ENCODE data around the gene FKBP2. TPM values are rescaled to one million over a fixed set of nuclear protein-coding genes. Genes with fewer than 3 reads are reported as not detected.

Gene FKBP2
- total and polyA plus RNA-seq, 3 experiments from 2014 or later: 27.9 to 124 (median 28.4) TPM

DNA sequence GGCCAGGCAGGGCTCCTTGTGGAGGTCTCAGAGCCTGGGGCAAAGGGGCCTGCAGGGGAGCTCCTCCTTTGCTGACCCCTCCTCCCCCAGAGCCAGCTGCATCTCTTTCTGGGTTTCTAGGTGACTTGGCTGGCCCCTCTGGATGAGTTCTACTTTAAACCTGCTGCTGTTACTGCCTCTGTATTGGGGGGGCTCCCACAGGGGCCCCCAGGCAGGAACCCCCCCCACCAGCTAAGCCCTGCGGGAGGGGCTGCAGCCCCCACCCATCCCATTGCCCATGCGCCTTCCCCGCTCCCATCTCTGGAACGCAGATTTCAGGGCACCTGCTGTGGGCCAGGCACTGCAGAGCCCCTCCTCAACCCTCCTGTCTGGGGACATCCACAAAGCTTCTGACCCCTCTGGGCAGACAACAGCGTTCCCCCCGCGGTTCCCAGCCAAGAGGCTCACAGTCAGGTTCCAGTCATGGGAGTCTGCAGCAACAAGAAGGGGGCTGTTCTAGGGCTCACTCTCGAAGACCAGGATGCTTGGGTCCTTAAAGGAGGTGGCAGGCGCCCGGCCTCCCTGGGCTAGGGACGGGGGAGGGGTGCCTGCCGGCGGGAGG is 9.6 kb downstream of the FKBP2 start:
- peaks cover 31% of the 10 kb centered on the region for H3K4me1 ChIP-seq (ENCODE audit: insufficient read depth, low read length)
- peak overlapping the region in 2 of 8 donors; percentile 65 to 81 for H3K27ac Mint-ChIP-seq
- no peaks in the 10 kb centered on the region for H3K9me3 ChIP-seq (ENCODE audit: low read length)
- CTCF ChIA-PET: interaction anchor here (0.9 to 13.4 kb wide), 16 partner anchors 9 to 67 kb away, joined by 3 to 124 read pairs (median 6); partner anchors contain the start of genes CATSPERZ, DNAJC4, ESRRA and FERMT3
- no peak overlapping the region for H3K27ac ChIP-seq (ENCODE audit: low read depth, low read length)
- H3K4me3 Mint-ChIP-seq: peak overlapping the region; percentile 43 to 88 (median 85)
- peaks cover 15 to 44% (median 21%) of the 10 kb centered on the region in 3 donors for H3K4me1 Mint-ChIP-seq
- H3K9me3 Mint-ChIP-seq: no peaks in the 10 kb centered on the region
- H3K27me3 ChIP-seq (ENCODE audit: insufficient read depth, low read length, poor library complexity, severe bottlenecking): no peaks in the 10 kb centered on the region
- no peaks in the 10 kb centered on the region for H3K27me3 Mint-ChIP-seq
- DNase-seq: no peak
- peaks cover 0 to 6% (median 0%) of the 10 kb centered on the region in 3 donors for H3K36me3 Mint-ChIP-seq
- no peaks in the 10 kb centered on the region for H3K36me3 ChIP-seq (ENCODE audit: insufficient read depth, low read length)
- POLR2A ChIA-PET: interaction anchor here (0.6 to 2.3 kb wide), 6 partner anchors 8 to 58 kb away, joined by 3 to 7 read pairs (median 4); partner anchors contain the start of genes FERMT3 and FKBP2
- peak overlapping the region; percentile 23 for H3K4me3 ChIP-seq (ENCODE audit: low read length)

DNA sequence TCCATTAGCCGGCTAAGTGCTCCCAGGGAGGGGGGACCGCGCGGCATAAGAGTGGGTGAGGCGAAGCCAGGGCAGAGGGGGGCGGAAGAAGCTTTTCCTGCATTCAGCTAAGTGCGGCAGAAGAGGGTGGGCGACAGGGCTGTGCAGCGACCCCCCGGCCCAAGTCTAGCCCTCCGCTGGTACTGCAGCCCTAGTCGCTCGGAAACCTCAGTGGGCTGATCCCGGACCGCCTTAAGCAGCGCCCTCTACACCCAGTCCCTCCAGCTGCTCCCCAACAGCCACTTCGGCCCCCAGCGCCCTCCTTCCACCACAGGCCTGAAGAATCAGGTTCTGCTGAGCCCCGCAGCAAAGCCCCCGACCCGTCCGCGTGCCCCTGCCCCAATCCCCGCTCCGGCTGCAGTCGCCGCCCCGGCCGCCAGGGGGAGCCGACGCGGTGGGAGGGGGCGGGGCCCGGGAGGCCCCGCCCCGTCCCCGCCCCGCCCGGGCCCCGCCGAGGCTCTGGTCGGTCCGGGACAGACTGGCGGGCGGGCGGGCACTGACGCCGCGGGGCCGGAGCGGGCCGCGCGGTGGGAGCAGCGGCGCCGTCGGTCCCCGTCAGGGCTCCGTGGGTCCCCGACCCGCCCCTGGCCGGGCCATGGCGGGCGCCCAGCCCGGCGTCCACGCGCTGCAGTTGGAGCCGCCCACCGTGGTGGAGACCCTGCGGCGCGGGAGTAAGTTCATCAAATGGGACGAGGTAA is 10.3 kb downstream of the FKBP2 start, which contains the start of gene PLCB3:
Gene PLCB3 (plus strand): TSS at position 515 of the 737 bp plus-strand sequence. CDS start 120 bp downstream, at position 635.
- no peaks in the 10 kb centered on the region for H3K27me3 Mint-ChIP-seq
- Histone ChIP-seq H3K4me1 (ENCODE audit: insufficient read depth, low read length) (peaks cover 26% of the 10 kb centered on the region), H3K36me3 (ENCODE audit: insufficient read depth, low read length) (no peaks in the 10 kb centered on the region), H3K9me3 (ENCODE audit: low read length) (no peaks in the 10 kb centered on the region), H3K27ac (ENCODE audit: low read depth, low read length) (peak within 1 kb of the TSS; percentile 65), H3K27me3 (ENCODE audit: insufficient read depth, low read length, poor library complexity, severe bottlenecking) (no peaks in the 10 kb centered on the region), H3K4me3 (ENCODE audit: low read length) (peak within 1 kb of the TSS; percentile 66)
- H3K36me3 Mint-ChIP-seq: peaks cover 0 to 10% (median 0%) of the 10 kb centered on the region in 3 donors
- peak within 1 kb of the TSS; percentile 84 to 96 (median 88) for H3K4me3 Mint-ChIP-seq
- peaks cover 12 to 37% (median 15%) of the 10 kb centered on the region in 3 donors for H3K4me1 Mint-ChIP-seq
- ChIA-PET CTCF (interaction anchor here (0.8 to 13.4 kb wide), 19 partner anchors 8 to 91 kb away, joined by 3 to 124 read pairs (median 6); partner anchors contain the start of genes CATSPERZ, DNAJC4, ESRRA and FERMT3), POLR2A (interaction anchor here (0.5 to 2.3 kb wide), 6 partner anchors 9 to 57 kb away, joined by 3 to 9 read pairs (median 3); partner anchors contain the start of gene FERMT3)
- H3K27ac Mint-ChIP-seq: peak within 1 kb of the TSS in 5 of 8 donors; percentile 65 to 84 (median 82)
- peak; percentile 50 to 79 (median 61) for DNase-seq
- H3K9me3 Mint-ChIP-seq: no peaks in the 10 kb centered on the region

DNA sequence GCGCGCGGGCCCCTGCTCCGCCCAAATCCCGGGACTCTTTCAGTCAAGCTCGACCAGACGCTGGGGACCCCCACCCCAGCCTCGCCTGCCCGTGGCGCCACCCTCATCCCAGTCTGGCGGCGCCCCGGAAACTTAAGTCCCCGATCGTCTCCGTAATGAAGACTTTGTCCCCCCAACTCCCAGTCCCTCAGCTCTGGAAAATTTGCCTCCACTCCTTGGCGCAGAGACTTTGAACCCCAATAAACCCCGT is 10.8 kb downstream of the FKBP2 start:
- ChIA-PET POLR2A (interaction anchor here (0.5 to 2.3 kb wide), 5 partner anchors 9 to 50 kb away, joined by 3 to 9 read pairs (median 7); partner anchors contain the start of gene FERMT3), CTCF (interaction anchor here (0.8 to 13.4 kb wide), 11 partner anchors 9 to 90 kb away, joined by 3 to 124 read pairs (median 7); partner anchors contain the start of genes CATSPERZ, ESRRA, FERMT3 and FKBP2)
- Mint-ChIP-seq H3K4me3 (peak overlapping the region; percentile 61 to 95 (median 84)), H3K36me3 (peaks cover 0 to 11% (median 0%) of the 10 kb centered on the region in 3 donors), H3K4me1 (peaks cover 12 to 36% (median 14%) of the 10 kb centered on the region in 3 donors), H3K9me3 (no peaks in the 10 kb centered on the region), H3K27me3 (no peaks in the 10 kb centered on the region), H3K27ac (peak overlapping the region in 5 of 8 donors; percentile 54 to 81 (median 67))
- Histone ChIP-seq H3K4me3 (ENCODE audit: low read length) (peak overlapping the region; percentile 66), H3K9me3 (ENCODE audit: low read length) (no peaks in the 10 kb centered on the region), H3K4me1 (ENCODE audit: insufficient read depth, low read length) (peaks cover 26% of the 10 kb centered on the region), H3K36me3 (ENCODE audit: insufficient read depth, low read length) (no peaks in the 10 kb centered on the region), H3K27ac (ENCODE audit: low read depth, low read length) (peak overlapping the region; percentile 65), H3K27me3 (ENCODE audit: insufficient read depth, low read length, poor library complexity, severe bottlenecking) (no peaks in the 10 kb centered on the region)
- DNase-seq: no peak

DNA sequence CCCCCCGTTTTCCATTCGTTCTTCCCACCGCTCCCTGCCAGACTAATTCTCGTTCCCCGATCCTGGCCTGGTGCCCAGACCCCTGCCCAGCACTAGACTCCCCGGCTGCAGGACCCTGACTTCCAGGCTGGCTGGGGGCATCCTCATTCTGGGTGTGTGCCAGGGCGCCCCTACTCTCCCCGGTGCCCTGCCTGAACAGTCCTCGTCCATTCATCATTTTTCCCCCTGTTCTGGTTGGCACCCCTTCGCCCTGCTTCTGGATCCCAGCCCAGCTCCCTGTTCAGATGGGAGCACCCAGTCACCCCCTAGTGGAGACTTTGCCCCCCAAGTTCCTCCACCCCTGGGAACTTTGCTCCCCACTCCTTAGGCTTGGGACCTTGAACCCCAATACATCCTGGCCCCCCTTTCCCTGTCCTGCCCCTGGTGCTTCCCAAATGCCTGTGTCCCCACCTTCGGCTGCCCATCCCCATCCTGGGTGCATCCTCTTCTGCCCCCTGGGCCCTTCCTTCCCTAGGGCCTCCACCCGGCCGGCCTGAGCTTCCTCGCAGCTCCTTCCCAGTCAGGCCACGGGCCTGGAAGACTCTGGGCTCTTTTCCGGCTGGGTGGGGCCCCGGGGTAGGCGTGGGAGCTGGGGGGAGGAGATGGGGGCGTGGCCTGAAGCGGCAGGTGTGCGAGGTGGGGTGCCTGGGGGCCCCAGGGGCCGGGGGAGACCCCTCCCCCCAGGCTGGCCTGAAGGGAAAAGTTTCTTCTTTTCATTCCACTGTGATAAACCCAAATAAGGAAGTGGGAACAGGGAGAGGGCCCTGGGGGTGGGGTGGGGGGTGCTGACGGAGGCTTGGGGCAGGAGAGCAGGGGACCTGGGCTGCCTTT is 11.3 kb downstream of the FKBP2 start:
- CTCF ChIA-PET: interaction anchor here (0.8 to 13.4 kb wide), 8 partner anchors 9 to 90 kb away, joined by 3 to 124 read pairs (median 12); partner anchors contain the start of genes CATSPERZ, ESRRA, FERMT3 and FKBP2
- H3K9me3 ChIP-seq (ENCODE audit: low read length): no peaks in the 10 kb centered on the region
- H3K36me3 Mint-ChIP-seq: peaks cover 0 to 12% (median 0%) of the 10 kb centered on the region in 3 donors
- POLR2A ChIA-PET: interaction anchor here (1.0 to 2.1 kb wide), 4 partner anchors 10 to 49 kb away, joined by 3 to 9 read pairs (median 6); partner anchors contain the start of gene FERMT3
- H3K27ac ChIP-seq (ENCODE audit: low read depth, low read length): peak overlapping the region; percentile 65
- H3K36me3 ChIP-seq (ENCODE audit: insufficient read depth, low read length): no peaks in the 10 kb centered on the region
- H3K27ac Mint-ChIP-seq: peak overlapping the region in 5 of 8 donors; percentile 54 to 81 (median 67)
- H3K4me1 ChIP-seq (ENCODE audit: insufficient read depth, low read length): peaks cover 26% of the 10 kb centered on the region
- peak overlapping the region; percentile 66 for H3K4me3 ChIP-seq (ENCODE audit: low read length)
- no peaks in the 10 kb centered on the region for H3K27me3 Mint-ChIP-seq
- peaks cover 11 to 31% (median 14%) of the 10 kb centered on the region in 3 donors for H3K4me1 Mint-ChIP-seq
- no peaks in the 10 kb centered on the region for H3K27me3 ChIP-seq (ENCODE audit: insufficient read depth, low read length, poor library complexity, severe bottlenecking)
- H3K4me3 Mint-ChIP-seq: peak overlapping the region; percentile 61 to 95 (median 84)
- no peaks in the 10 kb centered on the region for H3K9me3 Mint-ChIP-seq
- DNase-seq: no peak

DNA sequence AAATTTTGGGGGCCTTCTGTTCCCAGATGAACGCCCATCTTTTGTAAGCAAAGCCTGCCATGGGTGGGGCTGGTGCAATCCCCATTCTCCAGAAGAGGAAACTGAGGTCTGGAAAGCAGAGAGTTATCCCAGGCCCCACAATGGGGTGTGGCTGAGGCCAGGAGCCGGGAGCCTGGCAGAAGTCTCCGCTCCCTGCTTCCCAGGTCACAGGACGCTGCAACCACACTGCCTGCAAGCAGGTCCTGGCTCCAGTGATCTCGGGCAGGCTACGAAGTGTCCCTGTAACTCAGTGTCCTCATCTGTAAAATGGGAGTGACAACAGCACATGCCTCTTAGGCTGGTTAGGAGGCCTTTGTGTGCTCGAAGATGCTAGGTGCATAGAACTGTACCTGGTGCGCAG is 12.1 kb downstream of the FKBP2 start:
- no peak overlapping the region for H3K4me3 ChIP-seq (ENCODE audit: low read length)
- Mint-ChIP-seq H3K27ac (peak overlapping the region in 1 of 8 donors; percentile 41), H3K4me3 (peak overlapping the region in 5 of 7 donors; percentile 8 to 68 (median 41)), H3K4me1 (peaks cover 10 to 28% (median 11%) of the 10 kb centered on the region in 3 donors), H3K9me3 (no peaks in the 10 kb centered on the region), H3K36me3 (peaks cover 0 to 17% (median 0%) of the 10 kb centered on the region in 3 donors), H3K27me3 (no peaks in the 10 kb centered on the region)
- H3K4me1 ChIP-seq (ENCODE audit: insufficient read depth, low read length): peaks cover 26% of the 10 kb centered on the region
- no peak overlapping the region for H3K27ac ChIP-seq (ENCODE audit: low read depth, low read length)
- no peaks in the 10 kb centered on the region for H3K36me3 ChIP-seq (ENCODE audit: insufficient read depth, low read length)
- no peaks in the 10 kb centered on the region for H3K9me3 ChIP-seq (ENCODE audit: low read length)
- ChIA-PET CTCF (interaction anchor here (1.3 to 13.4 kb wide), 5 partner anchors 17 to 65 kb away, joined by 3 to 124 read pairs (median 9); partner anchors contain the start of genes CATSPERZ, ESRRA, FERMT3 and PRDX5), POLR2A (interaction anchor here (1.0 to 2.1 kb wide), 2 partner anchors 16 to 47 kb away, joined by 4 to 9 read pairs; partner anchors contain the start of gene FERMT3)
- H3K27me3 ChIP-seq (ENCODE audit: insufficient read depth, low read length, poor library complexity, severe bottlenecking): no peaks in the 10 kb centered on the region
- no peak for DNase-seq

DNA sequence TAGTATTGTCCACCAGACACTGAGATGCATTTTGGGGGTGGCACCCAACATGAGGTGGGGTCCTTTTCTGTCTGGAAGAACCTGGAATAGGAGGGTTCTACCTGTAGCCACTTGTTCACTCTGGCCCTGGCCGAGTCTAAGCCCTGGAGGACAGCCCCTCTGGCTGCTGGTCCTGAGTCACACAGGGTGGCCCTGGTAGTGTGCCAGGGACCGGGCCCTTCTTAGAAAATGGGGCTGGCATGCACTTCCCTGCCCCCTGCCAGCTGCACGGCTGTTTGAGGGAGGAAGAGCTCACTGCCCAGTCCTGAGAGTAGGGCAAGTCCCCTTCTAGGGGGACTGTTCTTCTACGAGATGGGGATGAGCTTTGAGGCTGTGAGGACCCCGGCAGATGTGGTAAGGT is 12.6 kb downstream of the FKBP2 start:
- POLR2A ChIA-PET: no interaction called here

More for the DNA sequence above, 12.6 kb downstream of the FKBP2 start:
- H3K4me3 ChIP-seq (ENCODE audit: low read length): no peak overlapping the region
- peaks cover 26% of the 10 kb centered on the region for H3K4me1 ChIP-seq (ENCODE audit: insufficient read depth, low read length)
- Mint-ChIP-seq H3K36me3 (peaks cover 0 to 19% (median 0%) of the 10 kb centered on the region in 3 donors), H3K27ac (peak overlapping the region in 1 of 8 donors; percentile 69), H3K27me3 (no peaks in the 10 kb centered on the region), H3K9me3 (no peaks in the 10 kb centered on the region), H3K4me1 (peaks cover 6 to 27% (median 11%) of the 10 kb centered on the region in 3 donors), H3K4me3 (peak overlapping the region in 5 of 7 donors; percentile 8 to 68 (median 29))
- no peak overlapping the region for H3K27ac ChIP-seq (ENCODE audit: low read depth, low read length)
- H3K36me3 ChIP-seq (ENCODE audit: insufficient read depth, low read length): no peaks in the 10 kb centered on the region
- DNase-seq: no peak
- H3K9me3 ChIP-seq (ENCODE audit: low read length): no peaks in the 10 kb centered on the region
- CTCF ChIA-PET: interaction anchor here (1.0 to 2.2 kb wide), 5 partner anchors 11 to 64 kb away, joined by 3 to 9 read pairs (median 5); partner anchors contain the start of genes FERMT3, PRDX5 and TRMT112
- H3K27me3 ChIP-seq (ENCODE audit: insufficient read depth, low read length, poor library complexity, severe bottlenecking): no peaks in the 10 kb centered on the region
